DND-41 (cell line): Measurements from ENCODE around the gene RPUSD3.
"Not testable (repeated sequence)": the region's sequence is repeated elsewhere in the genome, so short reads cannot be mapped to it uniquely, and the experiment has no call there.

Experiments used
- ATAC-seq: fragments of 200-7000 bp; cut with Tn5 transposase; 3 replicates; pipeline ENCODE4 v1.9.1; 2021; ENCODE audit warnings: low read depth; ENCODE audit not compliant: insufficient read depth
- DNase-seq: peaks from one replicate; pipeline ENCODE4 v3.0.0-alpha.2; 2020
- H2AFZ ChIP-seq: 2 replicates; pipeline ENCODE4 v1.6.0; 2012; ENCODE audit warnings: low read depth, low read length
- H3K27ac ChIP-seq: 2 replicates; pipeline ENCODE4 v1.5.1; 2012; ENCODE audit warnings: low read length, inconsistent platforms
- H3K27me3 ChIP-seq: fragments of 200-600 bp; sonication (generic); 2 replicates; pipeline ENCODE4 v1.6.0; 2012; ENCODE audit warnings: low read length, mild to moderate bottlenecking, inconsistent platforms; ENCODE audit not compliant: insufficient read depth, poor library complexity
- H3K36me3 ChIP-seq: 2 replicates; pipeline ENCODE4 v1.5.1; 2012; ENCODE audit warnings: low read length, inconsistent platforms; ENCODE audit not compliant: insufficient read depth
- H3K4me1 ChIP-seq: 2 replicates; pipeline ENCODE4 v1.5.1; 2012; ENCODE audit warnings: mild to moderate bottlenecking, low read length; ENCODE audit not compliant: insufficient read depth
- H3K4me2 ChIP-seq: 2 replicates; pipeline ENCODE4 v1.6.0; 2012; ENCODE audit warnings: mild to moderate bottlenecking, moderate library complexity, low read length, inconsistent platforms; ENCODE audit not compliant: insufficient read depth
- H3K4me3 ChIP-seq, 2 experiments: fragments of 200-600 bp in 1 of 2; shearing (Covaris generic) in 1 of 2; 2 replicates each; pipeline ENCODE4 v1.5.1; 2012 to 2016; ENCODE audit warnings: inconsistent platforms in 2 of 2, low read length in 2 of 2, mild to moderate bottlenecking in 2 of 2, low read depth in 1 of 2, moderate library complexity in 1 of 2
- H3K79me2 ChIP-seq: 2 replicates; pipeline ENCODE4 v1.6.0; 2012; ENCODE audit warnings: low read length, inconsistent platforms; ENCODE audit not compliant: insufficient read depth
- H3K9ac ChIP-seq: 2 replicates; pipeline ENCODE4 v1.6.0; 2012; ENCODE audit warnings: low read depth, mild to moderate bottlenecking, inconsistent platforms, low read length, moderate library complexity
- H3K9me3 ChIP-seq: 2 replicates; pipeline ENCODE4 v1.5.1; 2012; ENCODE audit warnings: low read length, moderate library complexity, mild to moderate bottlenecking, inconsistent platforms; ENCODE audit not compliant: insufficient read depth, severe bottlenecking
- H4K20me1 ChIP-seq: 2 replicates; pipeline ENCODE4 v1.6.0; 2012; ENCODE audit warnings: low read length; ENCODE audit not compliant: insufficient read depth
- CTCF ChIP-seq: IDR thresholded peaks from 2 replicates; pipeline ENCODE4 v1.5.1; 2012; ENCODE audit warnings: borderline replicate concordance, low read length, moderate library complexity, mild to moderate bottlenecking; ENCODE audit not compliant: poor library complexity, severe bottlenecking; ENCODE audit errors: extremely low read depth
- EZH2 ChIP-seq: IDR thresholded peaks from 3 replicates; pipeline ENCODE4 v1.6.1; 2012; ENCODE audit warnings: borderline replicate concordance, low read depth, mild to moderate bottlenecking, moderate library complexity, low read length, inconsistent platforms; ENCODE audit not compliant: severe bottlenecking

The RPUSD3 gene

GRCh38 chr3:9852528-9852927, 8.7 kb upstream of the RPUSD3 start:
- Histone ChIP-seq H3K27me3 (no peaks in the 10 kb centered on the region), H3K4me1 (no peaks in the 10 kb centered on the region), H3K4me2 (no peak overlapping the region), H4K20me1 (no peaks in the 10 kb centered on the region), H3K4me3 (no peak overlapping the region), H2AFZ (no peak overlapping the region), H3K27ac (no peak overlapping the region), H3K36me3 (no peaks in the 10 kb centered on the region), H3K9me3 (no peaks in the 10 kb centered on the region), H3K79me2 (no peaks in the 10 kb centered on the region), H3K9ac (no peak overlapping the region)
- DNase-seq (no peak), ATAC-seq (no peak)
- TF ChIP-seq EZH2 (no peak), CTCF (no peak)

GRCh38 chr3:9851926-9852325, 8.1 kb upstream of the RPUSD3 start:
- H3K4me2 ChIP-seq, H2AFZ ChIP-seq, H3K4me1 ChIP-seq, H3K36me3 ChIP-seq, H4K20me1 ChIP-seq, H3K4me3 ChIP-seq, H3K9me3 ChIP-seq, H3K27ac ChIP-seq, H3K9ac ChIP-seq, H3K27me3 ChIP-seq, DNase-seq, H3K79me2 ChIP-seq, ATAC-seq: not testable (repeated sequence)

- not testable (repeated sequence) for H3K27ac ChIP-seq, H3K4me2 ChIP-seq, H3K4me1 ChIP-seq, H2AFZ ChIP-seq, ATAC-seq, H3K79me2 ChIP-seq, H3K27me3 ChIP-seq, H4K20me1 ChIP-seq, H3K4me3 ChIP-seq, DNase-seq, H3K9ac ChIP-seq, H3K9me3 ChIP-seq, H3K36me3 ChIP-seq
These were observed 7.6 kb upstream of the RPUSD3 start for GRCh38 chr3:9851383-9851782.

GRCh38 chr3:9848860-9849259, 5.1 kb upstream of the RPUSD3 start:
- not testable (repeated sequence) for DNase-seq, H3K9ac ChIP-seq, H4K20me1 ChIP-seq, H2AFZ ChIP-seq, H3K9me3 ChIP-seq, H3K79me2 ChIP-seq, H3K4me3 ChIP-seq, H3K4me2 ChIP-seq, H3K27ac ChIP-seq, ATAC-seq, H3K27me3 ChIP-seq, H3K4me1 ChIP-seq, H3K36me3 ChIP-seq
- TF ChIP-seq CTCF: peak; percentile 55

- H3K9me3 ChIP-seq, H3K79me2 ChIP-seq, H3K27ac ChIP-seq, DNase-seq, H3K9ac ChIP-seq, ATAC-seq, H2AFZ ChIP-seq, H3K4me2 ChIP-seq, H4K20me1 ChIP-seq, H3K27me3 ChIP-seq, H3K36me3 ChIP-seq, H3K4me3 ChIP-seq: not testable (repeated sequence)
- H3K4me1 ChIP-seq: peaks cover 10% of the 10 kb centered on the region
These were observed 4.1 kb upstream of the RPUSD3 start for GRCh38 chr3:9847870-9848269.
